HG03378 (cell line): Measurements from ENCODE around the gene SLC38A5.
"Not testable (repeated sequence)": the region's sequence is repeated elsewhere in the genome, so short reads cannot be mapped to it uniquely, and the experiment has no call there.

Source experiments
- ATAC-seq: cut with Tn5 transposase; IDR thresholded peaks from one replicate; pipeline ENCODE4 v1.9.1; 2021; ENCODE audit warnings: mild to moderate bottlenecking, moderate library complexity; ENCODE audit not compliant: unreplicated experiment

The SLC38A5 gene

DNA sequence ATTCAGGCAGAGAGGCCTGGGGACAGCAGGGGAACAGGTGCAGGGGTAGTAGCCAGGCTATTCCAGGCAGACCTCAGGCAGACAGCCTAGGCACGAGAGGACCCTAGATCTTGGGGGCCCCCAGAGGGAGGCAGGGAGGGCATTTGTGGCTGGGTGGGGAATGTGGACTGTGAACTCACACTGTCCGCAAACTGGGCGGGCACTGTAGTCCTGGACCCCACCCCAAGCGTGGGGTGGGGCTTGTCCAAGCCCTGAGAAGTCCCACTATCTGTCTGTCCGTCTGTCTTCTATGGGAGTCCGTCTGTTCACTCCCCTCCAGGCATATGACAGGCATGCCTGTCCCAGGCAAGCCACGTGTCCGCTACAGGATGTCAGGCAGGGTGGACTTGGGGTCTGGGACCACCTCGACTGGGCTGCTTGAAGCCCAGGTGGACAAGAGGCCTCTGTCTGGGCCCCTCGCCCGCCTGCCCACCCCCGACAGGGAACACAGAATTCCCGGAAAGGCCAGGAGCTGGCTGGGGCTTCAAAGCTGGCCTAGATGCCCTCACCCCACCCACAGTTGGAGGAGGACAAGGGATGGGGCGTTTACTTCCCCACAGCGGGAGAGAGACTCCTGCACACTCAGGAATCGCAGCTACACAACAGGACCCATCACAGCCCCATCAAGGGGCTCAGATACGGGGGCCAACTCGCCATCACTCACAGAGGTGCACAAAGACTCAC is at the start of gene SLC38A5:
Gene SLC38A5 (minus strand): TSS at position 151 of the 723 bp plus-strand sequence. CDS start 2,336 bp downstream, outside the sequence.
- no peak for ATAC-seq

- ATAC-seq = not testable (repeated sequence)
Observed at GRCh38 chrX:48519481-48519880, 49.4 kb upstream of the SLC38A5 start.

GRCh38 chrX:48516987-48517386 is 46.9 kb upstream of the SLC38A5 start:
- no peak for ATAC-seq

GRCh38 chrX:48516285-48516684 is 46.2 kb upstream of the SLC38A5 start:
- ATAC-seq = no peak

DNA sequence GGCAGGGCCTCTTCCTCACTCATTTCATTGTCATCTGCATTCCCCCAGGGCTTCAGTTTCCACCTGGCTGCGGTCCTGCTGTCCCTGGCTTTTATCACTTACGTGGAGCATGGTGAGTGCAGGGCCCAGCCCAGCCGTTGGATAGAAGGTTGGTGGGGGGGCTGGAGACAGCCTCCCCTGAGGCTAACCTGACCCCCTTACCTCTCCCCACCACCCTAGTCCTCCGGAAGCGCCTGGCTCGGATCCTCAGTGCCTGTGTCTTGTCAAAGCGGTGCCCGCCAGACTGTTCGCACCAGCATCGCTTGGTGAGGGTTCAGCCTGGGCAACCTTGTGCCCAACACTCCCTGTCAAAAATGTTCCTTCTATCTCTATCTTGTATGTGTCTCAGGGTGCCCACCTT is 45.8 kb upstream of the SLC38A5 start:
- ATAC-seq = no peak

DNA sequence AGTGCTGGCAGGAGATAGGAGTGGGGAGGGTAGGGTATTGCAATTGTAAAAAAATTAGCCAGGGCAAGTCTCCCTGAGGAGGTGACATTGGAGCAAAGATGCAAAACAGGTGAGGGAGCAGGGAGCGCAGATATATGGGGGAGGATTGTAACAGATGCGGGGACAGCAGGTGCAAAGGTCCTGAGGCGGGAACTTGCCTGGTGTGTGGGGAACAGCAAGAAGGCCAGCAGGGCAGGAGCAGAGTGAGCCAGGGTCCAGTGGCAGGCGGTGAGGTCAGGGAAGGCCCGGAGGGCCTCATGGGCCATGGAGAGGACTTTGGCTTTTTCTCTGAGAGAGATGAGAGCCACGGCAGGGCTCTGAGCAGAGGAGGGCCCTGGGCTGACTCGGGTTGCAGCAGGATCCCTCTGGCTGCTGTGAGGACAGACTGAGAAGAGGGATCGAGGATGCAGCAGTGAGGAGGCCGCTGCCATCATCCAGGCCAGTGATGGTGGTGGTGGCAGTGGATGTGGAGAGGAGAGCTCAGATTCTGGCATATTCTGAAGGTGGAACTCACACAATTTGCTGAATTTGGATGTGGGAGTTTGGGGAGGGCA is 44.9 kb upstream of the SLC38A5 start:
- ATAC-seq = no peak

- no peak for ATAC-seq
Observed at GRCh38 chrX:48514126-48514806, 44.2 kb upstream of the SLC38A5 start.

GRCh38 chrX:48513670-48514069 is 43.6 kb upstream of the SLC38A5 start:
- no peak for ATAC-seq

- no peak for ATAC-seq
Observed at GRCh38 chrX:48512371-48512935, 42.4 kb upstream of the SLC38A5 start.

DNA sequence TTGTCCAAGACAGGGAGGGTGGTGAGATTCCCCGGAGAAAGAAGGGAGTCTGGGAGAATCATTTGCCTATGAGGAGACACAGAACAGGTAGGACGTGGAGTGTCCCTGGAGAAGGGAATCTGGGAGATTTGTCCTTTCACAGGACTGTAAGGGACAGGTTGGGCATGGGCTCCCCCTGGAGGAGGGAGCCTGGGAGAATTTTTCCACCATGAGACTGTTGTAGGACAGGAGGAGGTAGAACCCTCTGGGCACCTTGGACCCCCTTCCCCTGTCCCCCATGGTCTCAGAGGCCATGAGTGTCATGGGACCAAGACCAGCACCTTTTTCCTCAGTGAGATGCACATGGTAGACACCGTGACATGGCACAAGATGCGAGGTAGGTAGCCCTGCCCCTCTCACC is 41.5 kb upstream of the SLC38A5 start:
- no peak for ATAC-seq

GRCh38 chrX:48509619-48510018 is 39.6 kb upstream of the SLC38A5 start:
- no peak for ATAC-seq

GRCh38 chrX:48509245-48509590 is 39.2 kb upstream of the SLC38A5 start:
- no peak for ATAC-seq

GRCh38 chrX:48508400-48509244 is 38.6 kb upstream of the SLC38A5 start, which contains the start of gene PORCN:
TSS of gene PORCN (plus strand) at chrX:48508992. CDS start at chrX:48509821, 829 bp downstream.
- ATAC-seq = no peak

DNA sequence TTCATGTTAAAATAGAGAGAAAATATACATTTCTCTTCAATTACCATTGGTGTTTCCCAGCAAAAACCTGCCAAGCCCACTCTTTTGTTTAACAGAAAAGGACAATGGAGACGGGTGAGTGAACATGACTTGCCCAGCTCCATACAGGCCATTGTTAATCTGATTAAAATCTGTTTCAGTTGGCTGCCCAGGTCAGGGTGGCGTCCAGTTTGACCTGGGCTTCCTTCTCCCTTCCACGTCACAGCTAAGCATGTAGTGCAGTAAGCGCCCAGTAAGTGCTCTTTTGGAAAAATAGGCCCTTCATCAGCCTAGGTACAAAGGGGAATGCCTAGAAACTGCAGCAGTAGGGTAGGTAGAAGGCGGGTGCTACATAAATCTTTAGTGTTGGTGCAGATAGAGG is 37.2 kb upstream of the SLC38A5 start:
- ATAC-seq = no peak

DNA sequence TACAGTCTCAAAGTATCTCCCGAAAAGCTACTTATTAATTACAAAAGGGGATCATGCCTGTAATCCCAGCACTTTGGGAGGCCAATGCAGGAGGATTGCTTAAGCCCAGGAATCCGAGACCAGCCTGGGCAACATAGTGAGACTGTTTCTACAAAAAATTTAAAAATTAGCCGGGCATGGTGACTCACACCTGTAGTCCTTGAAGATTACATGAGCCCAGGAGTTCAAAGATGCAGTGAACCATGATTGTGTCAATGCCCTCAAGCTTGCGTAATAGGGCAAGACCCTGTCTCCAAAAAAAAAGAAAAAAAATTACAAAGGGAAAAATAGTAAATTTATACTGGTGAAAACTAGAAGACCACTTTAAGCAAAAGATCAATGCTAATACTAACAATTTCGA is 35.4 kb upstream of the SLC38A5 start:
- no peak for ATAC-seq

GRCh38 chrX:48504261-48504660 is 34.2 kb upstream of the SLC38A5 start:
- no peak for ATAC-seq

DNA sequence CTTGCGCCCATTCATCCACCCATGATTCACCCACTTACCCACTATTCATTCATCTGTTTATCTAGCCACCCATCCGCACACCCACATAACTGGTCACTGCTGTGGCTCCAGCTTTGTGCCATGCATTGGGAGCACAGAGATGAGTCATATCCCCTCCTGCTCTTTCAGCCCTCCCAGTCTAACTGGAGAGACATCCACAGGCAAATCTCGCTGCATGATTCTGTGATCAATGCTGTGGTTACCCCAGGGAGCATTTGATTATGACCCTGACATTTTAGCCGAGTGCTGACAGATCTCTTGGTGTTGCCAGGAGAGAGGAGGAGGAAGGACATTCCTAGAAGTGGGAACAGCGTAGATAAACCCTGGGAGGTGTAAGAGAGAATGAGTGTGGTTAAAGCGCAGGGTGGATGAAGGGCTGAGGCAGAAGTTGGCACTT is 28.3 kb upstream of the SLC38A5 start:
- no peak for ATAC-seq

GRCh38 chrX:48497871-48498270 is 27.8 kb upstream of the SLC38A5 start:
- ATAC-seq = no peak

DNA sequence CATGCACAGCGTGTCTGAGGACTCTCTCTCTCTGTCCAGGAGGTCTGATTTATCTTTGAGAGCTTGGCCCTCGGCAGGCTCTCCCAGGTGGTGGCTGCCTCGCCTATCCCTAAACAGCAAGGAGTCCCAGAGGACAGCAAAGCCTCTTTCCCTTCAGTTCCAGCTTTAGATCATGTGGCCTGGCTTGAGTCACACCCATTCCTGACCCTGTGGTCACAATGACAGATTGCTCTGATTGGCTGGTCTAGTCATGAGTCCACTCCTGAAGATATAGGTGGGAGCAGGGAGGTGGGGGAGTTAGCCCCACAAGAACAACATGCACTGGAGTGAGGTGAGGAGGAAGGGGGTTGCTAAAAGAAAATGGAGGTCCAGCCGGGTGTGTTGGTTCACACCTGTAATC is 26.6 kb upstream of the SLC38A5 start:
- no peak for ATAC-seq

DNA sequence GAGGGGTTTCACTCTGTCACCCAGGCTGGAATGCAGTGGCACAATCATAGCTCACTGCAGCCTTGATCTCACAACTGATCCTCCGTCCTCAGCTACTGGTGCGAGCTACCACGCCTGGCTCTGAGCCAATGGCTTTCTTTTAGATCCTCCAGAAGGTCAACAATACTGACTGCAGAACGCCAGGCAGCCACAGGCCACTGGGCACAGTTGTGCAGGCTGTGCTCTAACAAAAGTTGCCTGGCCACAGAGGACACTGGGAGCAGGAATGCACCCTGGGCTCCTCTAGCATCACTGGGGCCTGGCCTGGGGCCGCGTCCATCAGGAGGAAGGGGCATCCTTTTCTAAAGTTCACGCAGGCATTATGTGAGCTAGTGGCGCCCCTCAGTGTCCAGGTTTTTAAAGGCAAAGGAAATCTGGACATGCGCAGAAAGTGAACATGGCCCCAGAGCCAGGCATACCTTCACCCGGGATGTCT is 23.9 kb upstream of the SLC38A5 start:
- no peak for ATAC-seq
